ENCODE results near the gene GRIK3.
"Not testable (repeated sequence)": the region's sequence is repeated elsewhere in the genome, so short reads cannot be mapped to it uniquely, and the experiment has no call there.

GRIK3 gene

DNA sequence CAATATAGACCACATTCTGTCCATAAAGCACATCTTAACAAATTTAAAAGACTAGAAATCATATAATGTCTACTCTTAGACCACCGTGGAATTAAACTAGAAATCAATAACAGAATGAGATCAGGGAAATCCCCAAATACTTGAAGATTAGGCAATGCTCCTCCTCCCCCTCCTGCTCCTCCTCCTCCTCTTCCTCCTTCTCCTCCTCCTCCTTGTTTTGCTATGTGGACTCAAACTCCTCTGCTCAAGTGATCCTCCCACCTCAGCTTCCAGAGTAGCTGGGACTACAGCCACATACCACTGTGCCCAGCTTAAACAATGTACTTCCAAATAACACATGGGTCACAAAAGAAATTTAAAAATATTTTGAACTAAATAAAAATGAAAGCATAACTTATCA lies 134.2 kb downstream of the GRIK3 start:
- no peak for FAIRE-seq

DNA sequence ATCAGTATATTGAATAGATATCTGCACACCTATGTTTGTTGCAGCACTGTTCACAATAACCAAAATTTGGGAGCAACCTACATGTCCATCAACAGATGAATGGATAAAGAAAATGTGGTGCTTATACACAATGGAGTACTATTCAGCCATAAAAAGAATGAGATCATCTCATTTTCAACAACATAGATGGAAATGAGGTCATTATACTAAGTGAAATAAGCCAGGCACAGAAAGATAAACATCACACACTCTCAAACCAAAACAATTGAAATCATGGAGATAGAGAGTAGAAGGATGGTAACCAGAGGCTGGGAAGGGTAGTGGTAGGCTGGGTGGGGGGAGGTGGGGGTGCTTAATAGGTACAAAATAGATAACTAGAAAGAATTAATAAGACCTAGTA lies 136.5 kb downstream of the GRIK3 start:
- not testable (repeated sequence) for FAIRE-seq

DNA sequence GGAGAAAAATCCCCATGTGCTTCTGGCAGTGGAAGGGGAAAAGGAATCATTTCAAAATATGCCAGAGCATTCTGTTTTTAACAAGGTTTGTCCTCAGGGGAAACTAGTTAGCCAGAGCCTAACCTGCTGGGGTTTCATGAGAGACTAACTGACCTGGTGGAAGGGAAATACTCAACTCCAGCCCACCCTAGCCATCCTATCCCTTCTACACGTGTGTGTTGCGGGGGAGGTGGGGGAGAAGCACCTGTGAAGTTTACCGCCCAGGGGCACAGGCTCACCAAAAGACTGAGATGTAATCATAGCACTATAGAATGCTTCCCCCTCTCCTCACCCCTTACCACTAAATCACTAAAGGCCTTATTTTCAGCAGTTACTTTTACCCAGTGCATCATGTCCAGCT lies 139.5 kb downstream of the GRIK3 start:
- no peak for FAIRE-seq

DNA sequence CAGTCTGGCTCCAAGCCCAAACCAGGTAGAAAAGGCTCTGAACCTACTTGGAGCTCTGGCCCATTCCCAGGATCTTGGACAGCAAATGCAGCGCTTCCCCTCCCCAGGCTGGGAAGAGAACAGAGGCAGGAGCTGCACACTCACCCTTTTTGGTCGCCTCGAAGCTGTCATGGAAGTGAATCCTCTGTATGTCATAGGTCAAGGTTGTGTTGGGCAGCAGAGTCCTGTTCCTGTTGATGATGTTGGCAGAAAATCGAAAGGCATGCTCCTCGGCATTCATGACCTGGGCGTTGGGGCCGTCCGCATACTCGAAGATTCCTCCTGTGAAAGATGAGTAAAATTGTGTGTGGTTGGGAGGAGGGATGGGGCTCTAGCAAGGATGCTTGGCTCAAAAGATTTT lies 143.5 kb downstream of the GRIK3 start:
- no peak for FAIRE-seq

DNA sequence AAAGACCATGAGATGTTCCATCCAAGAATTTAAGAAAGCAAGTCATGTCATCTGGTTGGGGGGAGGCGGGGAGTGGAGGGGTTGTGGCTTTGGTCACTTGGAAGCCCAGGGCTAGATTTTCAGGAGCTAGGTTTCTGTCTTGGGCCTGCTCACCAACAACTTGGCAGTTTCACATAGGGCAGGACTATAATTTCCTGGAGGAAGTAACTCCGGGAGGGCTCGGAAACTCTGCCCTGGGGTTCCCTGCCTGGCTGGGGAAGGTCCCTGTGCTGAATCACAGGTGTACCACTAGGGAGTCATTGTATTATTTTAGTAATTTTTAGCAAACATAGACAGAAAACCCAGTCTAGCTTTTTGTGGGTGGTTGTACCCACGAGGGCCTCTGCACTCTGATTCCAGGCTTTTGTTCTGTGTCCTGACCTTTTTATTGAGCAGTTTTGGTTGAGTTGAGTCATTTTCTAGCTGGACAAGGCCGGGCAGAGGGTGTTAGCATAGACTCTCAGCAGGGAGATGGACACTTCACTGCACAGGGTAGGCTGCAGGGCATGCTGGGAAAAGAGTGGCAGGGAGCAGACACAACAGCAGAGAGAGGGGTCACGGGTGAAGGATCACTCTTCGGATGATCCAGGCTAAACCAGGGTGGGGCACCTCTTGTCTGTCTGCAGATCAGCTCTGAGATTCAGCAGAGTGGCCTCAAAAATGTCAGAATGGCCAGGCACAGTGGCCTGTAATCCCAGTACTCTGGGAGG lies 144.7 kb downstream of the GRIK3 start:
- FAIRE-seq: no peak

DNA sequence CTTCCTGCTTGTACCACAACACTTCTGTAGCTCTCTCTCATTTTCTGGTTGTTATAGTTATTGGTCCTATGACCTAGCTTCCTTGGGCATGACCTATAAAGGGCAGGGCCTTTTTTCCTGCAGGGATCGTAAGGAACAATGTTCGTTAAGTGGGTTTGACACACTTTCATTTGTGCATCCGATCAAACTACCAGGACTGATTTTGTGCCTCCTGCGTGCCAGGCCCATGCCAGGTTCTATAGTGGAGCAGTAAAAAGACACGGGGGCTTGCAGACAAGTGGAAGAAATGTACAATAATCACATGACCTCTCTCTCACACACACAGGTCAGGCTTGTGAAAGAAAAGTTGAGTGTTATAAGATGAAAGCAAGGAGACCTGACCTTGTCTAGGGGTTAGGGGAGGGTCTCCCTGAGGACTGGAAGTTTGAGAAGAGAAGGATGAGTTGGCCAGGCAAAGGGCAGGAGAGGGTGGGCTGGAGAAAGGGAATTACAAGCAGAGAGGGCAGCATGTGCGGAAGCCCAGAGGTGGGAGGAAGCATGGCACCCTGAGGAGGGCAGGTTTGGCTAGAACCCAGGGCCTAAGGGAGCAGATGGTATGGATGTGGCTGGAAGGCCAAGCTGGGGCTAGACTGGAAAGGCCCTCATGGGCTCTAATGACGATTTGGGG lies 145.4 kb downstream of the GRIK3 start:
- no peak for FAIRE-seq

DNA sequence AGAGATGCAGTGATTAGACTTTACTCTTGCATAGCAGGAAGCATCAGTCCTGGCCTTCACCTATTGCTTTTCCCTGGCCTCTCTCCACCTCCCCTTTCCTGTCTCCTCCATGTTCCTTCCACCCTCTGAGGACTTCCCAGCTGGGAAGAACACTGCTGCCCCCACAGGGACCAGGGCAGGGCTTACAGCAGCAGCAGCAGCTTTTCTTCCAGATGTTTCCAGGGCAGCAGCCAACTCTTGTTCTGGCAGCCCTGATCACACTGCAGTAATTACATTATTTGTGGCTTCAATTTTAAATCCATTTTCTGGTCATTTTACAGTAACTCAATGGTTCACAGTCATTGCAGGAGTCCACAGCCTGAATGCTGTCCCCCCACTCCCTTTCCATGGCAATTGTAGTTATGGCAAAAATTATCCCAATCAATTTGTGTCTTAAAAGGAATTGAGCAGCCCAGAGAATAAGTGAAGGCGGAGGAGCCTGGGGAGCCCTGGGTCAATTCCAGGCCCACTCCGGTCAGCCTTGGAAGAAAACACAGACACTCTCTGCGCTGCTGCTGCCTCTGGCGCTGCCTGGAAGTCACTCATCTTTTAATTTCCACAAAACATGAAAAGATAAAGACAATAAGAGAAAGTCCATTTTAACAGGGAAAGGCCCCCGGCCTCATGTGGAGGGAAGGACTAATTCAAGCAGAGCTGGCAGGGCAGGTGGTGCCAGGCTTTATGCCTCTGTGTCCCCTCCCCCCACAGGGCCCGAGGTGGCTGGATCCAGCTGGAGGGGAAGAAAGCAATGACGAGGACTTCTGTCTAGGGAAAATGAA lies 148.6 kb downstream of the GRIK3 start:
- FAIRE-seq: no peak

DNA sequence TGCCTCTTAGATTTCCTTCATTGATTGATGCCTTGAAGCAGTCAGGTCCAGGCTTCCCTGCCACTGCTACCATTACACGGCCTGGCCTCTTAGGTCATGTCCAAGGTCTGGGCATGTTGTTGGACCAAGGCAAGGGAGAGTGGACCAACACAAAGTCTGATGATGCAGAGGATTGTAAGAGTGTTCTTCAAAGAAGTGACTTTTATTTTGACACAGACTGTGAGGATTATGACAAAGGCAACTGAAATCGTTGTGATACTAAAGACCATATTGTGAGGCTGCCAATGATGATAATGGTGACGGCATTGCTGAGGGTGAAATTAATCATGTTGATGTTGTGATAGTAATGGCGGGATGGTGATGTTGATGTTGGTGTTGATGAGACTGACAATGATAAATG lies 149.5 kb downstream of the GRIK3 start:
- no peak for FAIRE-seq

DNA sequence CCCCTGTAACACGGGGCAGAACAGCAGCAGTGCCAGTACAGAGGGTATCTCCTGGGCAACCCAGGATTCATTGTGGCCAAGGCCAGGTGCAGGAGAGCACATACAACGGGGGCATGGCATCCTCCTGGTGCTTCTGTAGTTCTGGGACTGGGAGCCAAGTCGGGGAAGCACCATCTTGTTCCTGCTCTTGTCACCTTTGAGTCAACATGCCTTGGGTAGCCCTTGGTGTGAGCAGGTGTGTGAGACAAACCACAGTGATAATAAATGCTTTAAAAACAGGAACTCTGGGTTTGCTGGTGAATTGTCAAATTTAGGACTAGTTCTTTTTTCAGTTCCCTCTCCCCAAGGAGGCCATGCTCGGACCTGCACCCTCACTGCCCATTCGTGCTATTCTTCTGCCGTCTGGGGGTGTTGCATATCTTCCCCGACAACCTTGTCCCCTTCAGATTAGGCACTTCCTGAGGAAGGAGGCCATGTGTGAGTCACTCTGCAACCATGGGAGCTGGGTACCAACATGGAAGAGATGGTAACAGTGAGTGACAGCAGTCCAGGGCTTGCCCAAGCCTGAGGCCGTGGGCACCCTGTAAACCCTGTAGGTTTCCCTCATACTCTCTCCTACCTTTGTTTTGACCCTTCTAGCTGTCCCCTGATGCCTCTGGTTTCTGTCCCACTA lies 150.2 kb downstream of the GRIK3 start:
- FAIRE-seq: no peak

DNA sequence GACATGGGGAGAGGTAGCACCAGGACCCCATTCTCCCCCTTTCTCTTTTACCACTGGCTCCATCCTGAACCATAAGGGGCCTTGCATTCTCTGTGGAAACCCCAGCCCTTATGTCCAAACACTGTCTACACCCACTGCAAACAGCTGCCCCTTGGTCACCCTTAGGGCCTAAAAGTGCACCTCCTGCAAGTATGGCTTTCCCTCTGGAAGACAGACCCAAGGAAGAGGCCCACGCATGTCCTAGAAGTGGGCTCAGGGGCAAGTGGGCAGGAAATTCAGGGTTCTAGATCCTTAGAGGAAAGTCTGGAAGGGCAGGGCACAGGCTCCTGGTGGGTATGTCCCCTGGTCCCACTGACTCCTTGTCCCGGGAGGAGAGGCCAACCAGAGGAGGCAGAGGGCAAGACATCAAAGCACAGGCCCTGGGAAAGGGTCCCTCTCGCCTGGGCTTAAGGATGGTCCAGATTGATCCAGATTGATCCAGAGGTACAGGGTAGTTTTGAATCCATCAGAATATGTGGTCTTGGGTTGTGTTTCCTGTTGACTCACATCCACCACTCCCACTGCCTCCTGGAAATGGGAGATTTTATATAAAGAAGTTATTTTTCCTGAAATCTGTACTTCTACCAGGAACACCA lies 150.9 kb downstream of the GRIK3 start:
- FAIRE-seq: no peak

DNA sequence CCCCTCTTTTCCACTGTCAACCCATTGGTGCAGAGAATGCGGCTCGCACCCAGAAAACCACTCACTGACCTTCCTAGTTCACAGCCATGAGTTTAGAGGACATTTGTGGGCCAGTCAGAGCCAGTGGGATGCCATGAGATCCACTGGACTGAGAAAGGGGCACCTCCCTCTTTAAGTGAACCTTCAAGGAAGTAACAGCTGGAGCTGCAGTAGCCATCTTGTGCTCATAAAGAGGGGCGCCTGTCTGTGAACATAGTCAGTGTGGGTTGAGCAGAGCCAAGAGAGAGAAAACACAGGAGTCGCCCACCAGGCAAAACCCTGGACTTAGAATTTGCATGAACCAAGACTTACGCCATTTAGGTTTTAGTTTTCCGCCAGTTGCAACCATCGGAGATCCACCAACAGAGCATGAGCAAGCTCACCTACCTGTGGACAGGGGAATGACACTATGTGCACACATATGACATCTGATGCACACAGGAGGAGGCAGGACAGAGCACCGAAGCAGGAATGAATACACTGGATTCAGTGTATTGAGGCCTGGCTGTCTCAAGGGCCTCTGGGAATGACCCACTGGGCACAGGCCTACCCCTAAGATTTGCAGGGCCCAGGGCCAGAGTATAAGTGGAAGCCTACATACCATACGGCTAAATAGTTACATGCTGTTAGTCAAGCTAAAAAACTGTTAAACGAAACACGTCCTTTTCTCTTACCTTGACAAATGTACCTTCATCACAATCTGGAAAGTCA lies 151.6 kb downstream of the GRIK3 start:
- FAIRE-seq: no peak

DNA sequence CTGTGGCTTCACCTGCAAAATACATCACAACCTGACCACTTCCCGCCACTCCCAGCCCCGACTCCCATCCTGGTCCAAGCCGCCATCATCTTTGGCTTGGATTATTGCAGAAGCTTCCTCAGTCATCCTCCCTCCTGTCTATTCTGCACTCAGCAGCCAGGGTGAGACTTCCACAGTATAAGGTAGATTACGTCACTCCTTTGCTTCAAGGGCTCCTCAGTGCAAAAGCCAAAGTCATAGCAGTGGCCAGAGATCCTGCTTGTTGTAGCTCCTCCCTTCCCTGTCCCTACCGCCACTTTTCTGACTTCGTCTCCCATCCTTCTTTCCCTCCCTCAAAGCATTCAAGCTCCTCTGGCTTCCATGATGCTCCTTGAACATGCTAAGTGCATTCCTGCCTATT lies 152.8 kb downstream of the GRIK3 start:
- FAIRE-seq: no peak

DNA sequence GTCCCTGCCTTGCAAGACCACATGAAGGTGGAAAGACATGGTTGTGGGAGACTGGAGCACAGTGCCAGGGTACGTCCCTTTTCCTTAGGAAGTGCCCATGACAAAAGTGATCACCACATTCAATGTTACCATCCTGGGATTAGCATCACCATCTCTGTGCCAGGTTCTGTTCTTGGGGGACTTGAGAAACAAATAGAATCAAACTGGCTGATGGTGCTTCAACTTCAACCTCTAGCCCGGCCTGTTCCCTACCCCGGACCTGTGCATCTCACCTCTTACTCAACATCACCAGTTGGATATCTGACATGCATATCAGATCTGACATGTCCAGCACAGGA lies 153.3 kb downstream of the GRIK3 start:
- no peak for FAIRE-seq

DNA sequence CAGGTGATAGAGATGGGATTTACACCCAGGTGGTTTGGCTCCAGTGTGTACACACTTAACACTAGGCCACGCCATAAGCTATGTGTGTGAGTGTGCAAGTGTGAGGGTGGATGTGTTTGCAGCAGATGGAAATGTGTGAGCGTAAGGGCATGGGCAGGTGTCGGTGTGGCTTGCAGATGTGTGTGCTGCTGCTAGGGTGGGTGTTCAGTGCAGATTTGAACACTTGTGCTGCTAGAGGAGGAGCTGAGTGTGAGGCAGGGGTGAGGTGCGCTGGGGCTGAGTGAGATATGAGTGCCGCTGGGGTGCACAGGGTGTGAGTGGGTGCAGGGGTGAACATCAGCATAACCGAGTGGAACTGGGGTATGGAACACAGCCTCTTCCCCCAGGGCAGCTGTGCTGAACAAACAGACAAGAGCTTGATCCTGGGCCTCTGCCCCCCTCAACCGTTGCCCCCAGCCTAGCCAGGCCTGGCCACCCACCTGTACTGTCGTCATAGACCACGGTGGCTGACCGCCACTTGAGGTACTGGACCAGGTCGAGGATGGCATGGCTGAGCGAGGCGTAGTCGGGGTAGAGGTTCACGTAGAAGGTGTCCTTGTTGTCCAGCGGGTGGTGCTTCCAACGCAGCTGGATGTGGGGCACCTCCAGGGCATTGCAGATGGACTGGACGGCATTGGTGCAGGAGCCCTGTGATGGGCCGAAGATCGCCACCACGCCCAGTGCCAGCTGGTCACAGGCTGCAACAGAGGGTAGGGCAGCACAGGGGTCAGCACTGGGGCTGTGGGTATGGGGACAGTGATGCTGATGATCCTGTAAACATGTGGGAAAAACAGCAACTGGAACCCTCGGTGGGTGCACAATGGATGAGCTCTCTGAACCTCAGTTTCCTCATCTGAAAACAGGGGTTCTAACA lies 153.9 kb downstream of the GRIK3 start:
- FAIRE-seq: no peak

DNA sequence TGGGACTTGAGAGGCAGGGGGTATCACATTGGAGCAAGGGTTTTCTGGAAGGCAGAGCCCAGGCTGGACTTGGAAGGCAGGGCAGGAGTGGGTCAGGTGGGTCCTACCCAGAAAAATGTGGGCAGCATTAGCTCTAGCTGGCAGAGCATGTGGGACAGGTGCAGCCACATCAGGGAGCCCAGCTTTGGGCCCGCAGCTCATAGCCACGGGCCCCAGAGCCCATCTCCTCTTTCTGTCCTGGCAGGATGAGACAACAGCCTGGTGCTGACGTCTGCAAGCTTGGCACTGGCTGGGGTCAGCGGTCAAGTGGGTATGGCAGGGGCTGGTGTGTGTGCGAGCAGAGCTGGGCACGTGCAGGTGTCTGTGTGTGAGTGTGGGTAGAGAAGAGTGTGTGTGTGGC lies 154.7 kb downstream of the GRIK3 start:
- FAIRE-seq: no peak

DNA sequence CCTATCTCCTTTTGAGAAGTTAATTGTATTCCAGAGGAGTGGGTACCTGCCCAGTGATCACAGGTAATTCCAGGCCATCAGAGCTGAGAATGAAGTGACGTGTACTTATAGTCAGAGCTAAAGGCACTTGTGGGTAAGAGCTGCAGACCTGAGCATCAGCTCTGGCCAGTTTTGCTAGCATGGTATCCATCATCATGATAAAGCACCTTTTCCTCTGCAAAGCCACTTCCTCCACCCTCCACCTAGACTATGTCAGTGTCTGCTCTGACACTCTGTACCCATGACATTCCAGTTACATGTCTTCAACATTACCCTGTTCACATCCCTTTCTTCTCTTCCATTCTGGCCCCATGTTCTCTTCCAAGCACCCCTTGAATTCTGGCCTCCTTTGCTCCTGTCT lies 157.3 kb downstream of the GRIK3 start:
- FAIRE-seq: no peak

DNA sequence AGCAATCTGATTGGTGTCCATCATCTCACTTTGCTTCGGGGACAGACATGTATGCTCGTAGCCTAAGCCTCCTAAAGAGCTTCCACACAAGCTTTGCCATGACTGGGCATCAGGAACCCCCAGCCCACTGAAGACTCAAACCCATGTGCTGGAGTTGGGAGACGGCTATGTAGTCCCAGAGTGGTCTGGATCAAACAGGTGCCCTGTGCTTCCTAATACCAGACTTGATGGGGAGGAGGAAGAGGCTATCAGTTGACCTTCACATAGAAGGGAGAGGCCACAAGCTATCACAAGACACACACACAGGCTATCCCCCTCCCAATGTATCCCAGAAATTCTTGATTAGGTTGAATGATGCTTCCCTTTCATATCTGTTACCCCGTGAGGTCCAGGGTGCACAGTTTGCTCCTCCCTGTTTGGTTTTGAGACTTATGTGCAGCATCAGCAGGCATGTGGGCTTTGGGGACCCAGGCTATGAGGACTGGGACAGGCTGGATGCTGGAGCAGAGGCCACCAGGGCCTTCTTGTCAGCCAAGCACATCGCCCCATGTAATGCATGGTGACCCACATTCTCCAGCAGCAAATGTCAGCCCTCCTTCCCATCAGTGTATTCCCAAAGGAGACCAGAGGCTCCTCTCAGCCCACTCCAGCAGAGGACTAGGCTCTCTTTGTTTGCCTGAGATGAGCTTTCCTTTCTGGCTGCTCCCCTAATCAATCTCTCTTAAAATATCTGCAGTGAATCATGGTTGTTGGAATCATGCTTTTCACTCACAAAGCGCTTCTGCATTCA lies 159.8 kb downstream of the GRIK3 start:
- FAIRE-seq: no peak

DNA sequence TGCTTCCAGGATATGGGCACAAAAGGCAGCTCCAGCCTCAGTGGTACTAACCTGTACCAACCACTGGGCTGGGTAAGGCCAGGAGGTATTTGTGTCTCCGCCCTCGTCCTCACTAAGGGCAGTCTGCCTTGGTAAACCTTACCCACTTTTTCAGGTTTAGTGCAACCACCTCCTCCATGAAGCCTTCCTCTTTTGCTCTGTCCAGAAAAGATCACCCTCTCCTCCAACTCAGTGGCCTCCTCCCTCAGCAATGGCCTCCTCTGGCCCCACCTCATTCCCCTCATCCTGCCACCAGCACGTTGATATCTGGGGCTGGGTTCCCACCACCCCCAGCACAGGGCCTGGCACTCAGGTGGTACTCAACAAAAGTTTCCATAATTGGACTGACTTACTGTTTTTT lies 161.5 kb downstream of the GRIK3 start:
- no peak for FAIRE-seq

DNA sequence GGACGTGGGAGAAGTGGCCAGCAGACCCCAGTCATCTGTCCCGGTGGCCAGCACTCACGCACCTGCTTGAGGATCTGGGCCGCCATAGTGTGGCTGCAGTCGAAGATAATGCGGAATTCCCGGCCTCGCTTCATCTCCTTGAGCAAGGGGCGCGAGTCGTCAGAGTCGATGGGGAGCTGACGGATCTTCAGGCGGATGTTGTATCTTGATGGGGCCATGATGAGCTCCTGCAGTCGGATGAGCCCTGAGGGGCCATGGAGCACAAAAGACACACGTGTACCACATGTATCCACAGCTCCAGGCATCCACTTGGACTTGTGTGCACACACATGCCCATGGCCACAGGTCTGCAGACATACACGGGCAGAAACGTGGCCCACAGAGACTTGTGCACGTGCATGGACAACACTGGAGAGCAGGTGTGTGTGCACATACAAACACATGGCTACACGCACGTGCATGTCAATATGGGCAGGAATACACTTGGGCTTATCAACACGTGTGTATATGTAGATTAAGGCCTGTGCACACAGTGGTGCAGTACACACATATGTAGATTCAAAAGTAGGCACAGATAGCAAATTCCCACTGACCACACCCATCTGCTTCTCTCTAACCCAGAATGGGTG lies 162.1 kb downstream of the GRIK3 start:
- FAIRE-seq: no peak

All from G401.6 (cell line).